Heart left ventricle (tissue), 13 donors: ENCODE measurements around the gene HLCS.

ENCODE experiments used
- CTCF ChIP-seq, 12 donors: fragments of 200-600 bp; sonication (generic) in 4 of 12; IDR thresholded peaks; one replicate each; pipeline versions ENCODE4 v1.5.0 to v1.8.0; 2018 to 2022; ENCODE audit warnings: antibody characterized with exemption in 12 of 12, mild to moderate bottlenecking in 5 of 12
- POLR2A ChIP-seq, 2 donors: fragments of 450-650 bp; IDR thresholded peaks; one replicate each; pipeline ENCODE4 v1.6.1; 2017; ENCODE audit warnings: antibody characterized with exemption in 2 of 2, mild to moderate bottlenecking in 2 of 2, moderate library complexity in 2 of 2
- donor health status: ischemic (EF 13 %, LVEDD 7.1; RV severe dilation, severe dysfunction).
- donor health status: DM: no; HTN: yes; CAD: no.
- donor health status: DM: no; HTN: no; CAD: no.
- donor health status: ischemic (EF 25% LVEDD 6.9; RV normal size, moderate dysfunction).
- donor health status: ischemic (EF 25% LVEDD 5.7; RV mildly dilated, moderate dysfunction).
- donor health status: ischemic (EF 35%, LVEDD 5.7; RV mildly dilated, moderate dysfunction).
- donor health status: nonischemic (EF 11% LVEDD 7.7; RV severe dilation, severe dysfunction).
- donor health status: DM: yes; HTN: yes; CAD: no.
- donor health status: PGD.
- donor health status: ischemic (EF 29% LVEDD 5.4; RV normal size, mild dysfunction).
- donor health status: nonischemic (EF 23%, LVEDD 6.1; RV moderate dilation, normal function).

- no peak for TF ChIP-seq CTCF (IDR thresholded peaks at IDR 0.05)
- no peak for TF ChIP-seq POLR2A (IDR thresholded peaks at IDR 0.05)
Measured at GRCh38 chr21:36974851-36975192, 8.4 kb upstream of the HLCS start.
